ENCODE data around the gene KRT6A.
"Not testable (repeated sequence)": the region's sequence is repeated elsewhere in the genome, so short reads cannot be mapped to it uniquely, and the experiment has no call there.

KRT6A gene

GRCh38 chr12:52495389-52495788, 2.3 kb upstream of the KRT6A start:
- Histone ChIP-seq H3K27me3 (ENCODE audit: control insufficient read depth, insufficient read depth, low read length) (no peaks in the 10 kb centered on the region), H3K36me3 (ENCODE audit: control insufficient read depth, insufficient read depth, low read length) (no peaks in the 10 kb centered on the region), H3K27ac (ENCODE audit: low read depth, low read length) (no peak overlapping the region), H3K9ac (ENCODE audit: low read length) (no peak overlapping the region), H3K4me3 (ENCODE audit: low read length) (no peak overlapping the region), H3K4me1 (ENCODE audit: control insufficient read depth, insufficient read depth, low read length) (no peaks in the 10 kb centered on the region)

GRCh38 chr12:52494518-52494917, 1.5 kb upstream of the KRT6A start:
- Histone ChIP-seq H3K9ac (ENCODE audit: low read length) (no peak overlapping the region), H3K4me1 (ENCODE audit: control insufficient read depth, insufficient read depth, low read length) (no peaks in the 10 kb centered on the region), H3K27me3 (ENCODE audit: control insufficient read depth, insufficient read depth, low read length) (no peaks in the 10 kb centered on the region), H3K4me3 (ENCODE audit: low read length) (no peak overlapping the region), H3K36me3 (ENCODE audit: control insufficient read depth, insufficient read depth, low read length) (no peaks in the 10 kb centered on the region), H3K27ac (ENCODE audit: low read depth, low read length) (no peak overlapping the region)

- Histone ChIP-seq H3K36me3 (ENCODE audit: control insufficient read depth, insufficient read depth, low read length) (no peaks in the 10 kb centered on the region), H3K4me1 (ENCODE audit: control insufficient read depth, insufficient read depth, low read length) (no peaks in the 10 kb centered on the region), H3K4me3 (ENCODE audit: low read length) (no peak overlapping the region), H3K9ac (ENCODE audit: low read length) (no peak overlapping the region), H3K27ac (ENCODE audit: low read depth, low read length) (no peak overlapping the region), H3K27me3 (ENCODE audit: control insufficient read depth, insufficient read depth, low read length) (no peaks in the 10 kb centered on the region)
Measured at GRCh38 chr12:52494100-52494499, 1.0 kb upstream of the KRT6A start.

DNA sequence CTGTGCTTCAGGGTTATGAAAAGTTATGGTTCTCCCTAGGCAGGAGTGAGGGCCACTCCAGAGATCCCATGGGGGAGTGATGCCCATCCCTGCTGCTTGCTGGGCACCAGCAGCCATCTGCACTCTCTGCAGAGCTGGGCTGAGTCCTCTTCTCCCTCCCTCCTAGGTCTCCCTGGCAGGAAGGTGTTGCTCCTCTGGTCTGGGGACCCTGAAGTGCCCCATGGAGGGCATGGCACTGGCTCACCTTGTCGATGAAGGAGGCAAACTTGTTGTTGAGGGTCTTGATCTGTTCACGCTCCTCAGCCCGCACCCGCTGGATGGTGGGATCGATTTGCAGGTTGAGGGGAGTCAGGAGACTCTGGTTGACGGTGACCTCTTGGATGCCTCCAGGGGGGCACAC, 652 bp downstream of the KRT6A start:
- not testable (repeated sequence) for H3K27me3 ChIP-seq (ENCODE audit: control insufficient read depth, insufficient read depth, low read length); H3K4me3 ChIP-seq (ENCODE audit: low read length); H3K9ac ChIP-seq (ENCODE audit: low read length); H3K36me3 ChIP-seq (ENCODE audit: control insufficient read depth, insufficient read depth, low read length); H3K27ac ChIP-seq (ENCODE audit: low read depth, low read length); H3K4me1 ChIP-seq (ENCODE audit: control insufficient read depth, insufficient read depth, low read length)

- H3K4me3 ChIP-seq (ENCODE audit: low read length); H3K4me1 ChIP-seq (ENCODE audit: control insufficient read depth, insufficient read depth, low read length); H3K27ac ChIP-seq (ENCODE audit: low read depth, low read length); H3K36me3 ChIP-seq (ENCODE audit: control insufficient read depth, insufficient read depth, low read length); H3K27me3 ChIP-seq (ENCODE audit: control insufficient read depth, insufficient read depth, low read length); H3K9ac ChIP-seq (ENCODE audit: low read length): not testable (repeated sequence)
Measured at GRCh38 chr12:52491495-52491894, 1.6 kb downstream of the KRT6A start.

- no peak overlapping the region for H3K27ac ChIP-seq (ENCODE audit: low read depth, low read length)
- H3K4me3 ChIP-seq (ENCODE audit: low read length): no peak overlapping the region
- no peaks in the 10 kb centered on the region for H3K36me3 ChIP-seq (ENCODE audit: control insufficient read depth, insufficient read depth, low read length)
- H3K9ac ChIP-seq (ENCODE audit: low read length): no peak overlapping the region
- H3K27me3 ChIP-seq (ENCODE audit: control insufficient read depth, insufficient read depth, low read length): no peaks in the 10 kb centered on the region
- H3K4me1 ChIP-seq (ENCODE audit: control insufficient read depth, insufficient read depth, low read length): no peaks in the 10 kb centered on the region
Measured at GRCh38 chr12:52488736-52489135, 4.3 kb downstream of the KRT6A start.

DNA sequence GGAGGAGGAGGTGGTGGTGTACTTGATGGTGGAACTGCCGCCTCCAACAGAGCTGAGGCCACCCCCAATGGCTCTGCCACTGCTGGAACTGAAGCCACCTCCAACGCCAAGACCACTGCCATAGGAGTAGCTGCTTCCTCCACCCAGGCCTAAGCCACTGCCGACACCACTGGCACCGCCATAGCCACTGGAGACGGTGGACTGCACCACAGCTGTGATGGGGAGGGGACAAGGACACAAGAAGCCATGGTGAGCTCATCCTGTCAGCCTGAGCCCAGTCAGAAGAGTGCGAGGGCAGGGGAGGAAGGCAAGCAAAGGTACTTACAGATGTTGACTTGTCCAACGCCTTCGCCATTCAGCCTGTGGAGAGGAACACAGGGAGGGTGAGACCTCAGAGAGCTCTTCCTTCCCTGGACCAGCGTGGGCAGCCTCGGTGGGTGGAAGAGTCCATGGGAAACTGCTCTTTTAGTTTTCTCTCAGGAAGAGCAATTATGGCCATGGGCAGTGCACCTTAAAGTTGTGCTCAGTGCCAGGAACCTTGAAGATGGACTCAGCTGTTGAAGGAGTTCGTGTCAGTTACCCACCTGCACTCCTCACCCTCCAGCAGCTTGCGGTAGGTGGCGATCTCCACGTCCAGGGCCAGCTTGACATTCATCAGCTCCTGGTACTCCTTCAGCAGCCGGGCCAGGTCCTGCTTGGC, 5.2 kb downstream of the KRT6A start:
- H3K27ac ChIP-seq (ENCODE audit: low read depth, low read length); H3K4me1 ChIP-seq (ENCODE audit: control insufficient read depth, insufficient read depth, low read length); H3K9ac ChIP-seq (ENCODE audit: low read length); H3K4me3 ChIP-seq (ENCODE audit: low read length); H3K36me3 ChIP-seq (ENCODE audit: control insufficient read depth, insufficient read depth, low read length); H3K27me3 ChIP-seq (ENCODE audit: control insufficient read depth, insufficient read depth, low read length): not testable (repeated sequence)

DNA sequence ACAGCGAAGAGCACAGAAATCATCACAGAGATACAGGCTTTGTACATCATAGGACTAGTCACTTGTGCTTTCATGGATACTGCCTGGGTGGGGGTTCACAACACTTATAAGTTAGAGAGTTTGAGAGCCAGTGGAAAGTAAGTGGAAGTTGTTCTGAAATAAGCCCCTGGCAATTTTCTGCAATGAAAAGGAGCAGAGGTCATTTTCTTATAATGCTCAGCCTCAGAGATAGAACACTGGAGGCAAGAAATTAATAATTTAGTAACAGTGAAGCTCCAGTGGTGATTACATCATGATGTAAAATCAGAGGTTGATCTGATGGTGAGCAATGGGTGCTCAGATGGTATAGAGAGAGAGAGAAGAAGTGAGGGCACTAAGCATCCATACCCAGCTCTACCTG, 5.8 kb downstream of the KRT6A start:
- Histone ChIP-seq H3K4me1 (ENCODE audit: control insufficient read depth, insufficient read depth, low read length) (no peaks in the 10 kb centered on the region), H3K27ac (ENCODE audit: low read depth, low read length) (no peak overlapping the region), H3K9ac (ENCODE audit: low read length) (no peak overlapping the region), H3K36me3 (ENCODE audit: control insufficient read depth, insufficient read depth, low read length) (no peaks in the 10 kb centered on the region), H3K4me3 (ENCODE audit: low read length) (no peak overlapping the region), H3K27me3 (ENCODE audit: control insufficient read depth, insufficient read depth, low read length) (no peaks in the 10 kb centered on the region)

GRCh38 chr12:52486166-52487105, 6.6 kb downstream of the KRT6A start:
- Histone ChIP-seq H3K4me3 (ENCODE audit: low read length) (no peak overlapping the region), H3K27me3 (ENCODE audit: control insufficient read depth, insufficient read depth, low read length) (no peaks in the 10 kb centered on the region), H3K4me1 (ENCODE audit: control insufficient read depth, insufficient read depth, low read length) (no peaks in the 10 kb centered on the region), H3K27ac (ENCODE audit: low read depth, low read length) (no peak overlapping the region), H3K36me3 (ENCODE audit: control insufficient read depth, insufficient read depth, low read length) (no peaks in the 10 kb centered on the region), H3K9ac (ENCODE audit: low read length) (no peak overlapping the region)

- H3K27me3 ChIP-seq (ENCODE audit: control insufficient read depth, insufficient read depth, low read length): no peaks in the 10 kb centered on the region
- no peaks in the 10 kb centered on the region for H3K4me1 ChIP-seq (ENCODE audit: control insufficient read depth, insufficient read depth, low read length)
- no peak overlapping the region for H3K27ac ChIP-seq (ENCODE audit: low read depth, low read length)
- no peak overlapping the region for H3K9ac ChIP-seq (ENCODE audit: low read length)
- H3K4me3 ChIP-seq (ENCODE audit: low read length): no peak overlapping the region
- no peaks in the 10 kb centered on the region for H3K36me3 ChIP-seq (ENCODE audit: control insufficient read depth, insufficient read depth, low read length)
Measured at GRCh38 chr12:52480073-52480472, 13.0 kb downstream of the KRT6A start.

GRCh38 chr12:52477651-52478050, 15.4 kb downstream of the KRT6A start:
- Histone ChIP-seq H3K4me3 (ENCODE audit: low read length) (no peak overlapping the region), H3K9ac (ENCODE audit: low read length) (no peak overlapping the region), H3K4me1 (ENCODE audit: control insufficient read depth, insufficient read depth, low read length) (no peaks in the 10 kb centered on the region), H3K27me3 (ENCODE audit: control insufficient read depth, insufficient read depth, low read length) (no peaks in the 10 kb centered on the region), H3K36me3 (ENCODE audit: control insufficient read depth, insufficient read depth, low read length) (no peaks in the 10 kb centered on the region), H3K27ac (ENCODE audit: low read depth, low read length) (no peak overlapping the region)

DNA sequence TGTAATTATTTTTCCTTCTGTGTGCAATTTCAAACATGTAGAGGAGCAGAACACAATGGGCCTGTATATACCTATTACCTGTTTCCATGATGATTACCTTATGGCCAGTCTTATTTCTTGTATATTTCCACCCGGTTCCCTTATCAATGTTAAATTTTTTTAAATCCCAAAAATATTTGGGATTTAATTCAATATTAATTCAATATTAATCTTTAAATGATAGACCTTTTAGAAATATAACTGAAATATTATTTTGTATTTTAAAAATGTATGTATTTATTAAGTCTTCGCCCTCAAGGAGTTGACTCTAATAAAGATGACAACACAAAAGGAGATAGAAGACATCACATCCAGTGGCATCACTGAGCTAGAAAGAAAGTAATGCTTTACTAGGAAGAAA, 18.8 kb downstream of the KRT6A start:
- Histone ChIP-seq H3K27me3 (ENCODE audit: control insufficient read depth, insufficient read depth, low read length) (no peaks in the 10 kb centered on the region), H3K4me1 (ENCODE audit: control insufficient read depth, insufficient read depth, low read length) (no peaks in the 10 kb centered on the region), H3K9ac (ENCODE audit: low read length) (no peak overlapping the region), H3K27ac (ENCODE audit: low read depth, low read length) (no peak overlapping the region), H3K4me3 (ENCODE audit: low read length) (no peak overlapping the region), H3K36me3 (ENCODE audit: control insufficient read depth, insufficient read depth, low read length) (no peaks in the 10 kb centered on the region)

GRCh38 chr12:52473768-52474167, 19.3 kb downstream of the KRT6A start, which contains the start of gene KRT6C:
TSS of gene KRT6C (minus strand) at chr12:52473805. CDS start at chr12:52473737, 68 bp downstream.
- H3K4me3 ChIP-seq (ENCODE audit: low read length): no peak within 1 kb of the TSS
- H3K27ac ChIP-seq (ENCODE audit: low read depth, low read length): no peak within 1 kb of the TSS
- H3K9ac ChIP-seq (ENCODE audit: low read length): no peak within 1 kb of the TSS
- H3K4me1 ChIP-seq (ENCODE audit: control insufficient read depth, insufficient read depth, low read length): no peaks in the 10 kb centered on the region
- no peaks in the 10 kb centered on the region for H3K36me3 ChIP-seq (ENCODE audit: control insufficient read depth, insufficient read depth, low read length)
- H3K27me3 ChIP-seq (ENCODE audit: control insufficient read depth, insufficient read depth, low read length): no peaks in the 10 kb centered on the region

Data from rectal smooth muscle tissue (tissue), 1 donor.